Measurements from ENCODE around the gene HTT.

Gene HTT

GRCh38 chr4:3269105-3269927, 194.8 kb downstream of the HTT start:
- H3K4me1 ChIP-seq, result no peaks in the 10 kb centered on the region
- DNase-seq, result no peak
- no peak overlapping the region for H3K4me3 ChIP-seq (ENCODE audit: low read depth, low read length)
- H3K27me3 ChIP-seq, result no peaks in the 10 kb centered on the region
- no peaks in the 10 kb centered on the region for H3K9me3 ChIP-seq
- no peaks in the 10 kb centered on the region for H3K36me3 ChIP-seq
- no peak for TF ChIP-seq CTCF (IDR thresholded peaks at IDR 0.05; ENCODE audit: low read depth, low read length)

- no peak for DNase-seq
- H3K9me3 ChIP-seq, result no peaks in the 10 kb centered on the region
- no peak overlapping the region for H3K4me3 ChIP-seq (ENCODE audit: low read depth, low read length)
- no peaks in the 10 kb centered on the region for H3K36me3 ChIP-seq
- no peak for TF ChIP-seq CTCF (IDR thresholded peaks at IDR 0.05; ENCODE audit: low read depth, low read length)
- no peaks in the 10 kb centered on the region for H3K27me3 ChIP-seq
- H3K4me1 ChIP-seq, result no peaks in the 10 kb centered on the region
These were observed 195.6 kb downstream of the HTT start for GRCh38 chr4:3269991-3270611.

GRCh38 chr4:3271131-3271530, 196.7 kb downstream of the HTT start:
- DNase-seq, result no peak

GRCh38 chr4:3276986-3277385, 202.5 kb downstream of the HTT start:
- Histone ChIP-seq H3K36me3 (no peaks in the 10 kb centered on the region), H3K9me3 (no peaks in the 10 kb centered on the region), H3K4me1 (peaks cover 3% of the 10 kb centered on the region; the same call in 1 of the 2 replicates), H3K27me3 (no peaks in the 10 kb centered on the region), H3K4me3 (ENCODE audit: low read depth, low read length) (peak overlapping the region; percentile 21)
- TF ChIP-seq CTCF (IDR thresholded peaks at IDR 0.05; ENCODE audit: low read depth, low read length), result no peak
- DNase-seq, result peak; percentile 47

More at GRCh38 chr4:3271131-3271530, 196.7 kb downstream of the HTT start:
- H3K4me1 ChIP-seq, result no peaks in the 10 kb centered on the region
- H3K9me3 ChIP-seq, result no peaks in the 10 kb centered on the region
- H3K27me3 ChIP-seq, result no peaks in the 10 kb centered on the region
- TF ChIP-seq CTCF (IDR thresholded peaks at IDR 0.05; ENCODE audit: low read depth, low read length), result no peak
- H3K4me3 ChIP-seq (ENCODE audit: low read depth, low read length), result no peak overlapping the region
- H3K36me3 ChIP-seq, result no peaks in the 10 kb centered on the region

GRCh38 chr4:3280466-3280865, 206.0 kb downstream of the HTT start:
- H3K27me3 ChIP-seq, result no peaks in the 10 kb centered on the region
- no peak for DNase-seq
- H3K36me3 ChIP-seq, result no peaks in the 10 kb centered on the region
- no peak for TF ChIP-seq CTCF (IDR thresholded peaks at IDR 0.05; ENCODE audit: low read depth, low read length)
- H3K9me3 ChIP-seq, result no peaks in the 10 kb centered on the region; the same call in 1 of the 2 replicates
- peaks cover 3% of the 10 kb centered on the region; the same call in 1 of the 2 replicates for H3K4me1 ChIP-seq
- H3K4me3 ChIP-seq (ENCODE audit: low read depth, low read length), result no peak overlapping the region

GRCh38 chr4:3283483-3283882, 209.0 kb downstream of the HTT start:
- Histone ChIP-seq H3K4me1 (no peaks in the 10 kb centered on the region), H3K36me3 (no peaks in the 10 kb centered on the region), H3K4me3 (ENCODE audit: low read depth, low read length) (no peak overlapping the region), H3K27me3 (no peaks in the 10 kb centered on the region), H3K9me3 (no peaks in the 10 kb centered on the region; the same call in 1 of the 2 replicates)
- no peak for DNase-seq
- no peak for TF ChIP-seq CTCF (IDR thresholded peaks at IDR 0.05; ENCODE audit: low read depth, low read length)
